ENCODE measurements around the gene SIAH3.
A peak's percentile ranks its signal among the peaks of the same experiment; 100 is the strongest.

SIAH3 gene

DNA sequence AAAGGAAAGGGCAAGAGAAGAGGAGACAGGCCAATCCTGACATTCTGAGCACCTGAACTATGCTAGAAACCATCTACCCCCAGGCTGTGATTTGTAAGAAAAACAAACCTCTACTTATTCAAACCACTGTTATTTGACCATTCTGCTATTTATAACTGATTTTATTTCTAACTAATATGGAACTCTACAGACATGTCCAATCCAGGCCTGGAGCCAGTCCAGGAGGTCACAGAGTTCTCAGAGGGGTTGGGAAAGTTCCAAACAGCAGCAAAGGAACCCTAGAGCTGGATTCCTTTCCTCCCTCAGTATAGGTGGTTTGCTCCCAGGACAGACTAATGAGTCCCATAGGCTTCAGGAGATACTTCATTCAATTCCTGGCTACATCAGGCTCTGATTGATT is 24.2 kb downstream of the SIAH3 start:
- TF ChIP-seq CTCF (IDR thresholded peaks at IDR 0.05; ENCODE audit: unreplicated experiment in 3 of 3): no peak
- no peak overlapping the region for H3K27ac Mint-ChIP-seq

GRCh38 chr13:45826731-45827130 is 24.8 kb downstream of the SIAH3 start:
- Mint-ChIP-seq H3K4me3 (no peak overlapping the region), H3K27ac (no peak overlapping the region), H3K9me3 (no peaks in the 10 kb centered on the region), H3K36me3 (ENCODE audit: low read depth) (no peaks in the 10 kb centered on the region), H3K27me3 (ENCODE audit: low read depth) (peaks cover 10% of the 10 kb centered on the region), H3K4me1 (peaks cover 29% of the 10 kb centered on the region)
- no peak for TF ChIP-seq CTCF (IDR thresholded peaks at IDR 0.05; ENCODE audit: unreplicated experiment in 3 of 3)

More for the DNA sequence above, 24.2 kb downstream of the SIAH3 start:
- H3K36me3 Mint-ChIP-seq (ENCODE audit: low read depth): no peaks in the 10 kb centered on the region
- no peaks in the 10 kb centered on the region for H3K9me3 Mint-ChIP-seq
- H3K27me3 Mint-ChIP-seq (ENCODE audit: low read depth): peaks cover 10% of the 10 kb centered on the region
- H3K4me3 Mint-ChIP-seq: no peak overlapping the region
- peaks cover 32% of the 10 kb centered on the region for H3K4me1 Mint-ChIP-seq

- Mint-ChIP-seq H3K4me1 (peaks cover 23% of the 10 kb centered on the region), H3K27me3 (ENCODE audit: low read depth) (peaks cover 10% of the 10 kb centered on the region), H3K4me3 (no peak overlapping the region), H3K36me3 (ENCODE audit: low read depth) (no peaks in the 10 kb centered on the region), H3K9me3 (no peaks in the 10 kb centered on the region), H3K27ac (no peak overlapping the region)
- no peak for TF ChIP-seq CTCF (IDR thresholded peaks at IDR 0.05; ENCODE audit: unreplicated experiment in 3 of 3)
Measured at GRCh38 chr13:45825387-45825650, 26.2 kb downstream of the SIAH3 start.

DNA sequence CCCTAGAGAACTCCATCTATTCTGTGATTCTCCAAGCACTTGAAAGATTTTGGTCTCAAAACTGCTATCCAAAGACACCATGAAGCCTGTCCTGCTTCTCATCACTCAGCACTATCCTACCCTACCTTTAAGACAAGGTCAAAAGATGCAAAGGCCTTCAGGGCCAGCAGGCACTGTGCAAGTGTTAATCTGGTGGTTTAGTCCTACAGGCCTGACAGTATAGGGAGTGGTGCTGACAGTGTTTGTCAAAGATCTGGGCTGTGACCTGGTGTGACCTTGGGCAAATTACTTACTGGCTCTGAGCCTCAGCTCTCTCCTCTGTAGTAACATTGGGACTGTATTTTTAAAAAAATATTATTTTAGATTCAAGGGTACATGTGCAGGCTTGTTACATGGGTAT is 28.0 kb downstream of the SIAH3 start:
- H3K36me3 Mint-ChIP-seq (ENCODE audit: low read depth): peaks cover 5% of the 10 kb centered on the region
- no peak overlapping the region for H3K4me3 Mint-ChIP-seq
- peaks cover 18% of the 10 kb centered on the region for H3K4me1 Mint-ChIP-seq
- H3K9me3 Mint-ChIP-seq: no peaks in the 10 kb centered on the region
- peaks cover 16% of the 10 kb centered on the region for H3K27me3 Mint-ChIP-seq (ENCODE audit: low read depth)
- peak overlapping the region in 1 of 3 experiments; percentile 11 for H3K27ac Mint-ChIP-seq
- no peak for TF ChIP-seq CTCF (IDR thresholded peaks at IDR 0.05; ENCODE audit: unreplicated experiment in 3 of 3)

DNA sequence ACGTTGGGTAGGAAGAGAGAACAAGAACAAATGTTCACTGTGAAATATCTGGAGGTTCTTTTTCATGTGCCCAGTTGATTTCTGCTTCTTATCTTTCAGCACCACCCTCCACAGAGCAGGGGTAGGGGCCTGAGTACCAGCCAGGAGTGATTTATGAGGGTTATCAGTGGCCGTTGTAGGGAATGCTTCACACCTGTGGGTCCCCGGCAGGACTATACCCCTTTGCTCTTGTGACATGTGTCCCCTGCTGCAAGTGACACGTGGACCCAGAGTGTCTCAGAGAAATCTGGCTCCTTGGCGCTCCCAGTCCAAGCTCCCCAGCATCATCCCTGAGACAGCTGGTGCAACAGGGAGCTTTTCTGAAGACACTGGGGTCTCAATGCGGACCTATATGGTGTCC is 29.7 kb downstream of the SIAH3 start:
- peaks cover 7% of the 10 kb centered on the region for H3K4me1 Mint-ChIP-seq

More for the DNA sequence above, 29.7 kb downstream of the SIAH3 start:
- Mint-ChIP-seq H3K4me3 (no peak overlapping the region), H3K9me3 (peaks cover 3% of the 10 kb centered on the region), H3K27me3 (ENCODE audit: low read depth) (peaks cover 19% of the 10 kb centered on the region), H3K27ac (no peak overlapping the region), H3K36me3 (ENCODE audit: low read depth) (peaks cover 12% of the 10 kb centered on the region)
- no peak for TF ChIP-seq CTCF (IDR thresholded peaks at IDR 0.05; ENCODE audit: unreplicated experiment in 3 of 3)

All from nephron (organoid).